ENCODE measurements around the gene LYL1.

The LYL1 gene

DNA sequence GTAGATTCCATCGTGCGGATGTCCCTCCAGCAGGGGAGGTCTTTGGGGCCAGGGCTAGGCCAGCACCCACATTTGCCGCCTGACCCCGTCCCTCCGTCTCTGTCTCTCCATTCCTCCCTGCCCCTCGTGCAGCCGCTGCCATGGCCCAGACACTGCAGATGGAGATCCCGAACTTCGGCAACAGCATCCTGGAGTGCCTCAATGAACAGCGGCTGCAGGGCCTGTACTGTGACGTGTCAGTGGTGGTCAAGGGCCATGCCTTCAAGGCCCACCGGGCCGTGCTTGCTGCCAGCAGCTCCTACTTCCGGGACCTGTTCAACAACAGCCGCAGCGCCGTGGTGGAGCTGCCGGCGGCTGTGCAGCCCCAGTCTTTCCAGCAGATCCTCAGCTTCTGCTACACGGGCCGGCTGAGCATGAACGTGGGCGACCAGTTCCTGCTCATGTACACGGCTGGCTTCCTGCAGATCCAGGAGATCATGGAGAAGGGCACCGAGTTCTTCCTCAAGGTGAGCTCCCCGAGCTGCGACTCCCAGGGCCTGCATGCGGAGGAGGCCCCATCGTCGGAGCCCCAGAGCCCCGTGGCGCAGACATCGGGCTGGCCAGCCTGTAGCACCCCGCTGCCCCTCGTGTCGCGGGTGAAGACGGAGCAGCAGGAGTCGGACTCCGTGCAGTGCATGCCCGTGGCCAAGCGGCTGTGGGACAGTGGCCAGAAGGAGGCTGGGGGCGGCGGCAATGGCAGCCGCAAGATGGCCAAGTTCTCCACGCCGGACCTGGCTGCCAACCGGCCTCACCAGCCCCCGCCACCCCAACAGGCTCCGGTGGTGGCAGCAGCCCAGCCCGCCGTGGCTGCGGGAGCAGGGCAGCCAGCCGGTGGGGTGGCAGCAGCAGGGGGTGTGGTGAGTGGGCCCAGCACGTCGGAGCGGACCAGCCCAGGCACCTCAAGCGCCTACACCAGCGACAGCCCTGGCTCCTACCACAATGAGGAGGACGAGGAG is 32.7 kb upstream of the LYL1 start:
- Mint-ChIP-seq H3K4me1 (peaks cover 28% of the 10 kb centered on the region), H3K4me3 (no peak overlapping the region), H3K27ac (no peak overlapping the region), H3K36me3 (peaks cover 21% of the 10 kb centered on the region), H3K27me3 (no peaks in the 10 kb centered on the region), H3K9me3 (no peaks in the 10 kb centered on the region)
- CTCF ChIA-PET = no interaction called here
- DNase-seq = no peak

DNA sequence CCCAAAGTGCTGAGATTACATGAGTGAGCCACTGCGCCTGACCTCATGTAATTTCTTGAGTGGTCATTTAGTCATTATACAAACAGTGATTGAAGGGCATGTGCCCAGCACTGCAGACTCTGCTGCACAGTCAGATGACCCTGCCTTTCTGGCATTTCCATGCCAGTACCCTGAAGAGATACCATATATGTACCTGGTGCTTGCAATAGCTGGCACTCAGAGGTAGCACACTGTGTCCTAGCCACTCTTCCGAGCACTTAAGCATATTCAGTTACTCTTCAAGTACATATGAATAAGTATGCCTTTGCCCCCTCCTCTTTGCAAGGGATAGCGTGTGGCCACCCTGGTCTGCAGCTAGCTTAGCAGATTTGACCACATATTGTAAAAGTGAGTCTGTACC is 32.0 kb upstream of the LYL1 start:
- Mint-ChIP-seq H3K4me3 (no peak overlapping the region), H3K4me1 (peaks cover 28% of the 10 kb centered on the region), H3K27me3 (no peaks in the 10 kb centered on the region), H3K36me3 (peaks cover 21% of the 10 kb centered on the region), H3K9me3 (no peaks in the 10 kb centered on the region), H3K27ac (no peak overlapping the region)
- CTCF ChIA-PET = interaction anchor here (1.4 kb wide), 1 partner anchor 61 kb away, joined by 5 read pairs; no protein-coding TSS in a partner anchor
- DNase-seq = no peak

DNA sequence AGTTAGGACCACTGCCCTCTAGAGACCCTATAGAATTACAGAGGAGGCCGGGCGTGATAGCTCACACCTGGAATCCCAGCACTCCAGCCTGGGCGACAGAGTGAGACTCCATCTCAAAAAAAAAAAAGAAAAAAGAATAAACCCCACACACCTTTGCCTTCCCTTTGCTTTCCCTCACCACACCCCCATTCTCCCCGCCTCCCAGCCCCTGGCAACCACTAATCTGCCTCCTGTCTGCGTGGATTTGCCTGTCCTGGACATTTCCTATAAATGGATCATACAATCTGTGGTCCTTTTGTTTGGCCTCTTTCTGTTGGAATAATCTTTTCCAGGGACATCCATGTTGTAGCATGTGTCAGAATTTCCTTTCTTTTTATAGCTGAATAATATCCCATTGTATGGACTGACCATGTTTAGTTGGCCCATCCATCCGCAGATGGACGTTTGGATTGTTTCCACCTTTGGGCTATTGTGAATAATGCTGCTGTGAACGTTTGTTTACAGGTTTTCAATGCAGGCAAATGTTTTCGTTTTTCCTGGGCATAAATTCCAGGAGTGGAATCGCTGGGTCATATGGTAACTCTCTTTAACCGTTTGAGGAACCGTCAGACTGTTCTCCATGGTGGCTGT is 30.7 kb upstream of the LYL1 start:
- H3K4me3 Mint-ChIP-seq = no peak overlapping the region
- no peaks in the 10 kb centered on the region for H3K27me3 Mint-ChIP-seq
- H3K27ac Mint-ChIP-seq = peak overlapping the region; percentile 70
- peaks cover 28% of the 10 kb centered on the region for H3K4me1 Mint-ChIP-seq
- CTCF ChIA-PET = interaction anchor here (0.9 to 1.5 kb wide), 3 partner anchors 17 to 62 kb away, joined by 4 to 5 read pairs (median 4); partner anchors contain the start of genes IER2 and STX10
- peaks cover 21% of the 10 kb centered on the region for H3K36me3 Mint-ChIP-seq
- H3K9me3 Mint-ChIP-seq = no peaks in the 10 kb centered on the region
- no peak for DNase-seq

DNA sequence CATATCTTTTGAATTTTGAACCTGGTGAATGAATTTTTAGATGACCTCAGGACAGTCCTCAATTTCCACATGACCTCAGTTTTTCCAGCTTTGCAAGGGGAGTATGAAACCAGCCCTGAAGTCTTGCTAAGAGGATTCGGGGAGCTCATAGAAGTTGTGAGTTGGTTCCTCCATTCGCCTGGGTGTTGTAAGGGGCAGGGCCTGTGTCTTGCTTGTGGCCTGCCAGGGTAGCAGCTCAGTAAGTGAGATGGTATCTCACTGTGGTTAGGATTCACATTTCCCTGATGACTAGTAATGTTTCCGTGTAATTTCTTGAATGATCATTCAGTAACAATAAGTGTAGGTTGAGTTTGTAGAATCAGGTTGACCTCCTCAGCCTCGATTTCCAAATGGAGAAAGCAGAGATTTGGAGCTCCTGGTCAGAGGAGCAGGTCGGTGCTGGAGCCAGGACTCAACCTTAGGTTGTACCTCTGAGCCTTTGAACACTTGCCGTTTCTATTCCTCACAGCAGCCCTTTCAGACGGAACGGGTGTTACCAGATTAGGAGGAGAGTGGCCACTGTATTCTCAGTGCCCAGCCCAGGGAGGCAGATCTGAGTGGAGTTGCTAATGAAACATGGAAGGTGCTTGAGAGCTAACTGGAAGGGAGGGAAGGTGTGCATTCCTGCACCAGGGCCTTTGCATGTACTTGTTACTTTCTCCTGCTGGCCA is 30.0 kb upstream of the LYL1 start:
- peak; percentile 57 for DNase-seq
- peaks cover 18% of the 10 kb centered on the region for H3K36me3 Mint-ChIP-seq
- peaks cover 28% of the 10 kb centered on the region for H3K4me1 Mint-ChIP-seq

DNA sequence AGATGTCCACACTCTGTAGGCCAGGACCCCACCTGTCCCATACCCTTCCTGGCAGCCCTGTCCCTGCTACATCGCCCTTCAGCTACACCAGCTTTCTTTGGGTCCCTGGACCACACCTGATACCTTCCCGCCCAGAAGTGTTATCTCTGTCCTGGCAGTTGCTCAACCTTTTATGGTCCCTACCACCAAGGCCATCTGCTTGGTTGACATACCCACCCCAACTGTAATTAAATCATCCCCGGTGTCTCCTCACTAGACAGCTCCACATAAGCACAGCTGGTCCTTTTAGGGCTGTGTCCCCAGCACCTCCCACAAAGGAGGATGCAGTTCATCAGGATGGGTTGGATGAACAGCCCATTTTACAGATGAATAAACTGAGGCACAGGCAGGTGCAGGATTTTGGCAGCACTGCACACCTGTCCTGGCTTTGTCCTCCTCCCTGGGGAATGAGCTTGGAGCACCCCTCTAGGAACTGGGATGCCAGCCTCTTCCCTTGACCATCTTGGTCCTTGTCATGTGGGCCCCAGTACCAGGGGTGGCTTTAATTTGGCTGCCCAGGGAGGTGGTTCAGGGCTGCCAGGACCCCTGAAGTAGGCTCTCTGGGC is 28.3 kb upstream of the LYL1 start:
- Mint-ChIP-seq H3K36me3 (peaks cover 11% of the 10 kb centered on the region), H3K9me3 (no peaks in the 10 kb centered on the region), H3K27me3 (no peaks in the 10 kb centered on the region), H3K27ac (peak overlapping the region; percentile 75), H3K4me1 (peaks cover 28% of the 10 kb centered on the region), H3K4me3 (no peak overlapping the region)
- no peak for DNase-seq
- CTCF ChIA-PET = interaction anchor here (0.7 to 0.9 kb wide), 3 partner anchors 19 to 166 kb away, joined by 3 read pairs; partner anchors contain the start of genes IER2 and STX10

More for the DNA sequence above, 30.0 kb upstream of the LYL1 start:
- Mint-ChIP-seq H3K9me3 (no peaks in the 10 kb centered on the region), H3K27me3 (no peaks in the 10 kb centered on the region), H3K27ac (peak overlapping the region; percentile 70), H3K4me3 (peak overlapping the region; percentile 5)
- CTCF ChIA-PET = interaction anchor here (0.6 to 1.5 kb wide), 3 partner anchors 15 to 23 kb away, joined by 3 to 4 read pairs (median 4); partner anchors contain the start of genes IER2, NACC1 and STX10

DNA sequence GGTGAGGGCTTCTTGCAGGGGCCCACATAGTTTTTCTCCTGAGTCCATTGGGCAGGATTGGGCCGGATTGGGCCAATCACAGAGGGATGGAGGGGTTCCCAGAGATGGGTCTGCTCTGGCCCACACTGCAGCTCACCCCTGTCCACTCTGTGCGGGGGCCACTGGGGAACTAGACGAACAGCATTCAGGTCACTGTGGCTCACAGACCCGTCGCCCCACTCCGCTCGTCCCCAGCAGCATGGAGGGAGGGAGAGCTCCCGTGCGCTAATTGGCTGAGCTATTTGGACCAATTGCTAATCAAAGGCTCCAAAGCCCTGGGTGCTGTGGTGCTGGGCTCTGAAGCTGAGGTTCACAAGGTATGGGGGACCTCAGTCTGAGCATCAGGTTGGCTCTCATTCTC is 26.7 kb upstream of the LYL1 start:
- Mint-ChIP-seq H3K9me3 (no peaks in the 10 kb centered on the region), H3K27me3 (no peaks in the 10 kb centered on the region), H3K4me3 (no peak overlapping the region), H3K27ac (no peak overlapping the region), H3K36me3 (peaks cover 8% of the 10 kb centered on the region), H3K4me1 (peaks cover 31% of the 10 kb centered on the region)
- CTCF ChIA-PET = no interaction called here
- no peak for DNase-seq

DNA sequence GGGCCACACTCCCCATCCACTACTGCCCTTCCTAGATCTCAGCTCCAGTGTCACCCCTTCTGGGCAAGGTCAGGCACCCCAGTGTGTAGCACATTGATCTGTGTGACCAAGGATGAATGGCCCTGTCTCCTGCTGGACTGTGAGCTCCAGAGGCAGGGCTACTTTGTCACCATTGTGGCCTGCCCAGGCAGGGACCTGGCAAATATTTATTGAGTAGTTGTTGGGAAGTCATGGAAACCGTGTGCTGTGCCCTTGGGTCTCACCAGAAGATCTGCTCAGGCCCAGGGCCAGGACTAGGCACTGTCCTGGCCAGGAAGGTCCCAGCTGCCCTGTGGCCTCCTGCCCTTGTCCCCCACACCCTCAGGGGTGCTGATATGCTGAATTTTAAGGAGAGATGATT is 25.9 kb upstream of the LYL1 start:
- Mint-ChIP-seq H3K27ac (peak overlapping the region; percentile 74), H3K36me3 (peaks cover 8% of the 10 kb centered on the region), H3K4me1 (peaks cover 29% of the 10 kb centered on the region), H3K9me3 (no peaks in the 10 kb centered on the region), H3K27me3 (no peaks in the 10 kb centered on the region), H3K4me3 (no peak overlapping the region)
- CTCF ChIA-PET = interaction anchor here (1.4 kb wide), 1 partner anchor 10 kb away, joined by 4 read pairs; the partner anchor contains the start of gene NACC1
- no peak for DNase-seq

DNA sequence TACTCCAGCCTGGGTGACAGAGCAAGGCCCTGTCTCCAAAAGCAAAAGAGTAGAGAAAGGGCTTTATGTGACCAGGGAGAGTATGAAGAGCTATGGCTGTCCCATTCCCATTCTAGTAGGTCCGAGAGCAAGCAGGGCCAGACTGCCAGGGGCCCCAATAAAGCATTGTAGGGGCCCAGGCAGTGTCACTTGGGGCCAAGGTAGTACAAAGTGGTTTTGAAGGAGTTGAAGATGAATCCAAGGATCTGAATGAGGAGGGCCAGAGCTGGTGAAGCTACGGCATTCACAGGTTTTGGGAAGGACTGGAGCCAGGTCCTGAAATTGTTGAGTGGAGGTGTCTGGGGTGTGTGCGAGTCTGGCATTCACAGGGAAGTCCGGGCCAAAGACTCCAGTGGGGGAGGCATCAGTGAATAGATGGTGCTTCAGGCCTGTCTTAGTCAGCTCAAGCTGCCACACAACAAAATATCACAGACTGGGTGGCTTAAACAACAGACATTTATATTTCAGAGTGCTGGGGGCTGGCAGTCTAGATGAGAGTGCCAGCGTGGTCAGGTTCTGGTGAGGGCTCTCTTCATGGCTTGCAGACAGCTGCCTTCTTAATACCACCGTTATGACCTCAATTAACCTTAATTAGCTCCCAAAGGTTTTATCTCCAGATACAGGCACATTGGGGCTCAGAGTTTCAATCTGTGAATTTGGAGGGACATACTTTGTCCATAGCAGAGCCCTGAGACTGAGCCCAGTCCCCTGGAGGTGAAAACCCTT is 25.3 kb upstream of the LYL1 start:
- no peaks in the 10 kb centered on the region for H3K9me3 Mint-ChIP-seq
- H3K4me3 Mint-ChIP-seq = no peak overlapping the region
- CTCF ChIA-PET = interaction anchor here (1.4 kb wide), 1 partner anchor 10 kb away, joined by 4 read pairs; the partner anchor contains the start of gene NACC1
- no peak for DNase-seq
- no peaks in the 10 kb centered on the region for H3K27me3 Mint-ChIP-seq
- H3K4me1 Mint-ChIP-seq = peaks cover 23% of the 10 kb centered on the region
- H3K36me3 Mint-ChIP-seq = peaks cover 8% of the 10 kb centered on the region
- H3K27ac Mint-ChIP-seq = no peak overlapping the region

DNA sequence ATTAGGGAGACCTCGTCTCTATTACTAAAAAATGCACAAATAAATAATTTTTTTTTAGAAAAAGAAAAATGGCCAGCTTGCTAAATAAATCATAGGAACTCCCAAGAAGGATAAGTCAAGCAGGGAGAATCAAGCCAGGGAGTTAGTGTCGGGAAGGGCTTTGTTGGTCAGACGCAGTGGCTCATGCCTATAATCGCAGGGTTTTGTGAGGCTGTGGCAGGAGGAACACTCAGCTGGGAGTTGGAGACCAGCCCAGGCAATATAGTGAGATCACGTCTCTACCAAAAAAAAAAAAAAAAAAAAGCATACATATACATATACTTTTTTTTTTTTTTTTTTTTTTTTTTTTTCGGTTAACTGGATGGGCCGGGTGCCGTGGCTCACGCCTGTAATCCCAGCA is 24.4 kb upstream of the LYL1 start:
- no peak overlapping the region for H3K27ac Mint-ChIP-seq
- CTCF ChIA-PET = no interaction called here
- H3K27me3 Mint-ChIP-seq = no peaks in the 10 kb centered on the region
- H3K4me1 Mint-ChIP-seq = peaks cover 18% of the 10 kb centered on the region
- H3K4me3 Mint-ChIP-seq = no peak overlapping the region
- peaks cover 4% of the 10 kb centered on the region for H3K36me3 Mint-ChIP-seq
- DNase-seq = no peak
- no peaks in the 10 kb centered on the region for H3K9me3 Mint-ChIP-seq

DNA sequence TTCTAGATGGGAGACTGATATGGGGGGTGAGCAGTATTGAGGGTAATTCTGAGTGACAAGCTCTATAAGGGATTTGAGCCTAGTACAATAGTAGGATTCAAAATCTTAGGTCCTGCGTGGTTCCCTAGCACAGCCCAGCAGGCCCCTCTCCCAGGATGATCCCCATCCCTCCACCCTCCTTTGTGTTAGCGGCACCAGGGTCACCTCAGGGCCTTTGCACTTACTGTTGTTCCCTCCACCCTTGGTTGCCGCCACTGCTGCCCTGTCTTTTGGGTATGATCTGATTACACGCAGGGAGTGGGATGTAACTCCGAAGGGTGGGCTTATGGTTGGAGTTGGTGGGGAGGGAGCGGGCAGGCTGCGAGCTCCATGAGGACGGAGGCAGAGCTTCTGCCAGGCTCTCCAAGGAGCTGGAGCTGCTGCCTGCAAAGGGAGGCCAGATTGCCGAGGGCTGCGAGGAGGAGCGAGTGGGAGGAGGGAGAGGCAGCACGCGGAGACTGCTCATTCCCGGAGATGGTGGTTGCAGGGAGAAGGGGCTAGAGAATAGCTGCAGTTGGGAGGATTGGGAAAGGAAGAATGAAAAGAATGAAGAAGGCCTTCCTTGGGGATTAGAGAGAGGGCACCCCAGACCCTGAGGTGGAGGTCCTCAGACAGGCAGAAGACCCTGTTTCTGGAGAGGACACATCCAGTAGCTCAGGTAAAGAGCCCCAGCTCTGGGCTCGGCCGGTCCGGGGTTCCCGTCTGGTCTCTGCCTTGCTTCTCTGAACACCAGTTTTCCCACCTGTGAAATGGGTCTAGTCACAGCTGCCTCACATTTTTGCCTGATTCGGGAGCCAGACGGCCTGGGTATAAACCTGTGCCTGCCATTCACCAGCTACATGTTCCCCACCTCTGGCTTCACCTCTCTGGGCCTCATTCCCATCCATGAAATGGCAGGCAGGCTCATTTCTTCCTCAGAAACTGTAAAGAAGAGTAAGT is 20.6 kb upstream of the LYL1 start:
- CTCF ChIA-PET = no interaction called here
- H3K27ac Mint-ChIP-seq = peak overlapping the region; percentile 53
- H3K4me3 Mint-ChIP-seq = no peak overlapping the region
- H3K36me3 Mint-ChIP-seq = peaks cover 4% of the 10 kb centered on the region
- no peaks in the 10 kb centered on the region for H3K9me3 Mint-ChIP-seq
- H3K27me3 Mint-ChIP-seq = no peaks in the 10 kb centered on the region
- H3K4me1 Mint-ChIP-seq = peaks cover 36% of the 10 kb centered on the region
- DNase-seq = no peak

DNA sequence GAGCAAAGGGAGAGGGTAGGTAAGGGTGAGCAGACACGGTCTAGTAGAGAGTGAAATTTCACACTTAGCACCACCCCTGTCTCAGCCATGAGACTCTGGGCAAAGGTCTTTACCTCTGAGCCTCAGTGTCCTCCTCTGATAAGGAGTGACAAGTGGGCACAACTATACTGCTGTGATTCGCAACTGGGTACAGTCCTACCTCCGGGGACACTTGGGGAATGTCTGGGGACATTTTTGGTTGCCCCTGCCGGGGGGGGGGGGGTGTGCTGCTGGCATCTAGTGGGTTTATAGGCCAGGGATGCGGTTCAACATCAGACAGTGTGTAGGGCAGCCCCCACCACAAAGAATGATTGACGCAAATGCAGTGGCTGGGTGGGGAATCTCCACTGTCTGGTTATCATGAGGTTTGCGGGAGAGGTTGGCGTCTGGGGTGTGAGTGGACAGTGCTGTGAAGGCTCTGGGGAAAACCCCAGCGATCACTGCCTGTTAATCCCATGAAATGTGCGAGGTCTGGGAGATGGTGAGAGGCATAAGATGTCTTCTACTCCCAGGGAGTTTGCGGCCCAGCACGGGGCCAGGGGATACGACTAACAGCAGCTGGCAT is 19.7 kb upstream of the LYL1 start:
- Mint-ChIP-seq H3K36me3 (peaks cover 4% of the 10 kb centered on the region), H3K27ac (no peak overlapping the region), H3K4me3 (no peak overlapping the region), H3K4me1 (peaks cover 40% of the 10 kb centered on the region), H3K27me3 (no peaks in the 10 kb centered on the region), H3K9me3 (no peaks in the 10 kb centered on the region)
- no peak for DNase-seq
- CTCF ChIA-PET = no interaction called here

All from activated naive CD4-positive, alpha-beta T cell treated with anti-CD3 and anti-CD28 coated beads, Interleukin-2, amount 10 ng/mL, durations not matched to agents 7 days and 5 days (primary cell).